NB4 (cell line): ENCODE data around the gene HDGFL1.

ENCODE experiments used
- DNase-seq: peaks from one replicate; pipeline ENCODE4 v3.0.0; 2010; ENCODE audit warnings: low read depth
- H3K4me3 ChIP-seq: one replicate; pipeline ENCODE4 v1.5.1; 2011; ENCODE audit warnings: mild to moderate bottlenecking, low read depth, low read length, moderate library complexity
- CTCF ChIP-seq: IDR thresholded peaks from one replicate; pipeline ENCODE4 v1.5.1; 2012; ENCODE audit warnings: low read depth, low read length
- MAX ChIP-seq: IDR thresholded peaks from 2 replicates; pipeline ENCODE4 v1.6.1; 2011; ENCODE audit warnings: low read depth, low read length
- MYC ChIP-seq: IDR thresholded peaks from 2 replicates; pipeline ENCODE4 v1.6.1; 2011; ENCODE audit warnings: low read depth, low read length
- POLR2A ChIP-seq: IDR thresholded peaks from 2 replicates; pipeline ENCODE4 v1.6.1; 2011; ENCODE audit warnings: mild to moderate bottlenecking; ENCODE audit not compliant: insufficient read length; ENCODE audit errors: extremely low read depth

The HDGFL1 gene

GRCh38 chr6:22544476-22544875, 24.9 kb upstream of the HDGFL1 start:
- TF ChIP-seq MAX (no peak), MYC (no peak)
- no peak overlapping the region for H3K4me3 ChIP-seq
- DNase-seq: no peak

GRCh38 chr6:22545051-22545450, 24.3 kb upstream of the HDGFL1 start:
- no peak overlapping the region for H3K4me3 ChIP-seq
- DNase-seq: no peak
- no peak for TF ChIP-seq MYC
- no peak for TF ChIP-seq POLR2A
- TF ChIP-seq MAX: no peak
- TF ChIP-seq CTCF: no peak

- TF ChIP-seq CTCF (no peak), MYC (no peak)
- no peak overlapping the region for H3K4me3 ChIP-seq
- DNase-seq: no peak
Observed at GRCh38 chr6:22546236-22546635, 23.1 kb upstream of the HDGFL1 start.

GRCh38 chr6:22550971-22551670, 18.2 kb upstream of the HDGFL1 start:
- TF ChIP-seq CTCF (no peak), MAX (no peak), MYC (no peak), POLR2A (no peak)
- no peak for DNase-seq
- no peak overlapping the region for H3K4me3 ChIP-seq

- no peak for TF ChIP-seq MAX
- no peak for TF ChIP-seq CTCF
- no peak for TF ChIP-seq MYC
- no peak for TF ChIP-seq POLR2A
- DNase-seq: no peak
- H3K4me3 ChIP-seq: no peak overlapping the region
Observed at GRCh38 chr6:22556266-22556665, 13.1 kb upstream of the HDGFL1 start.

GRCh38 chr6:22557007-22557406, 12.4 kb upstream of the HDGFL1 start:
- H3K4me3 ChIP-seq: no peak overlapping the region
- TF ChIP-seq CTCF: no peak
- no peak for TF ChIP-seq MAX
- TF ChIP-seq MYC: no peak
- no peak for TF ChIP-seq POLR2A
- DNase-seq: no peak
